NCI-H2029 treated with DMSO at 0.1 percent for 48 hours (cell line): ENCODE results near the gene TAOK1.
A peak's percentile ranks its signal among the peaks of the same experiment; 100 is the strongest.

ENCODE experiments used
- DNase-seq: peaks from one replicate; lab custom pipeline; 2025; lab: John Stamatoyannopoulos, UW

TAOK1 gene

GRCh38 chr17:29571883-29572681 lies 181.9 kb downstream of the TAOK1 start:
- DNase-seq: no peak

GRCh38 chr17:29572691-29573557 lies 182.8 kb downstream of the TAOK1 start:
- DNase-seq: no peak

GRCh38 chr17:29573558-29573869 lies 183.4 kb downstream of the TAOK1 start:
- DNase-seq: no peak

GRCh38 chr17:29573871-29574731 lies 183.9 kb downstream of the TAOK1 start:
- no peak for DNase-seq

- DNase-seq: no peak
Observed at GRCh38 chr17:29574732-29575510, 184.8 kb downstream of the TAOK1 start.

- no peak for DNase-seq
Observed at GRCh38 chr17:29575511-29576213, 185.5 kb downstream of the TAOK1 start.

GRCh38 chr17:29576214-29577000 lies 186.2 kb downstream of the TAOK1 start:
- no peak for DNase-seq

GRCh38 chr17:29577001-29577370 lies 186.8 kb downstream of the TAOK1 start:
- no peak for DNase-seq

GRCh38 chr17:29577385-29578211 lies 187.4 kb downstream of the TAOK1 start:
- DNase-seq: no peak

- no peak for DNase-seq
Observed at GRCh38 chr17:29578626-29579485, 188.7 kb downstream of the TAOK1 start.

GRCh38 chr17:29579866-29580771 lies 190.0 kb downstream of the TAOK1 start:
- peak; percentile 37 for DNase-seq

- DNase-seq: no peak
Observed at GRCh38 chr17:29581583-29582253, 191.6 kb downstream of the TAOK1 start.

- DNase-seq: no peak
Observed at GRCh38 chr17:29582254-29582765, 192.1 kb downstream of the TAOK1 start.

GRCh38 chr17:29582772-29583171 lies 192.6 kb downstream of the TAOK1 start:
- no peak for DNase-seq

GRCh38 chr17:29583324-29584248 lies 193.4 kb downstream of the TAOK1 start:
- DNase-seq: no peak
